Stomach (tissue), 4 donors: ENCODE data around the gene ZNF232.
"Not testable (repeated sequence)": the region's sequence is repeated elsewhere in the genome, so short reads cannot be mapped to it uniquely, and the experiment has no call there.

ENCODE experiments used
- POLR2A ChIP-seq, 4 donors: fragments of 450-650 bp; IDR thresholded peaks; one replicate each; pipeline ENCODE4 v1.6.1; 2016; ENCODE audit warnings: antibody characterized with exemption in 4 of 4, control low read depth in 2 of 4, mild to moderate bottlenecking in 1 of 4, moderate library complexity in 1 of 4
- TF ChIP-seq, protein P1 (sequence below), 7 experiments: fragments of 450-650 bp in 4 of 7; fragments of 200-600 bp in 3 of 7; sonication (generic) in 3 of 7; IDR thresholded peaks; one replicate each; pipeline ENCODE4 v1.5.1; 2016 to 2019; ENCODE audit warnings: antibody characterized with exemption in 7 of 7, control low read depth in 2 of 7, mild to moderate bottlenecking in 1 of 7

GRCh38 chr17:5130687-5131086 is 19.0 kb upstream of the ZNF232 start:
- TF ChIP-seq, protein P1, sequence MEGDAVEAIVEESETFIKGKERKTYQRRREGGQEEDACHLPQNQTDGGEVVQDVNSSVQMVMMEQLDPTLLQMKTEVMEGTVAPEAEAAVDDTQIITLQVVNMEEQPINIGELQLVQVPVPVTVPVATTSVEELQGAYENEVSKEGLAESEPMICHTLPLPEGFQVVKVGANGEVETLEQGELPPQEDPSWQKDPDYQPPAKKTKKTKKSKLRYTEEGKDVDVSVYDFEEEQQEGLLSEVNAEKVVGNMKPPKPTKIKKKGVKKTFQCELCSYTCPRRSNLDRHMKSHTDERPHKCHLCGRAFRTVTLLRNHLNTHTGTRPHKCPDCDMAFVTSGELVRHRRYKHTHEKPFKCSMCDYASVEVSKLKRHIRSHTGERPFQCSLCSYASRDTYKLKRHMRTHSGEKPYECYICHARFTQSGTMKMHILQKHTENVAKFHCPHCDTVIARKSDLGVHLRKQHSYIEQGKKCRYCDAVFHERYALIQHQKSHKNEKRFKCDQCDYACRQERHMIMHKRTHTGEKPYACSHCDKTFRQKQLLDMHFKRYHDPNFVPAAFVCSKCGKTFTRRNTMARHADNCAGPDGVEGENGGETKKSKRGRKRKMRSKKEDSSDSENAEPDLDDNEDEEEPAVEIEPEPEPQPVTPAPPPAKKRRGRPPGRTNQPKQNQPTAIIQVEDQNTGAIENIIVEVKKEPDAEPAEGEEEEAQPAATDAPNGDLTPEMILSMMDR (IDR thresholded peaks at IDR 0.05) = not testable (repeated sequence)
- TF ChIP-seq POLR2A (IDR thresholded peaks at IDR 0.05) = not testable (repeated sequence)
